Neural cell (in vitro differentiated cells): Measurements from ENCODE around the gene MAP2K7. TPM values are rescaled to one million over a fixed set of nuclear protein-coding genes. Genes with fewer than 3 reads are reported as not detected.

ENCODE experiments used
- H2AFZ ChIP-seq: fragments of 200-600, 300-800 bp; sonication (generic), shearing (Covaris generic); 2 replicates; pipeline ENCODE4 v1.6.0; 2014; ENCODE audit warnings: low read depth, mild to moderate bottlenecking, antibody characterized with exemption, low read length, moderate library complexity
- H3F3A ChIP-seq: fragments of 200-600 bp; shearing (Covaris generic); 2 replicates; pipeline ENCODE4 v1.6.1; 2016; ENCODE audit warnings: mild to moderate bottlenecking, moderate library complexity, mixed read lengths, antibody characterized with exemption, low read length; ENCODE audit not compliant: insufficient read depth, poor library complexity, severe bottlenecking
- H3K27ac ChIP-seq: fragments of 200-600, 300-800 bp; sonication (generic), shearing (Covaris generic); 2 replicates; pipeline ENCODE4 v1.5.1; 2014; ENCODE audit warnings: mild to moderate bottlenecking, low read length, moderate library complexity
- H3K27me3 ChIP-seq: fragments of 300-800, 200-600 bp; sonication (generic), shearing (Covaris generic); 2 replicates; pipeline ENCODE4 v1.6.0; 2014; ENCODE audit warnings: mild to moderate bottlenecking, low read depth, low read length, moderate library complexity; ENCODE audit not compliant: insufficient read depth
- H3K36me3 ChIP-seq: fragments of 300-800, 200-600 bp; sonication (generic), shearing (Covaris generic); 2 replicates; pipeline ENCODE4 v1.5.1; 2014; ENCODE audit warnings: mild to moderate bottlenecking, antibody characterized with exemption, low read length, moderate library complexity; ENCODE audit not compliant: insufficient read depth
- H3K4me2 ChIP-seq: fragments of 300-800, 200-600 bp; sonication (generic), shearing (Covaris generic); 2 replicates; pipeline ENCODE4 v1.6.0; 2014; ENCODE audit warnings: mild to moderate bottlenecking, low read length
- H3K4me3 ChIP-seq: fragments of 300-800, 200-600 bp; sonication (generic), shearing (Covaris generic); 2 replicates; pipeline ENCODE4 v1.5.1; 2014; ENCODE audit warnings: mild to moderate bottlenecking, low read length, moderate library complexity
- H3K79me2 ChIP-seq: fragments of 200-600 bp; shearing (Covaris generic); replicated peaks from 2 replicates; pipeline ENCODE4 v1.6.0; 2014; ENCODE audit warnings: mild to moderate bottlenecking, low read length, moderate library complexity; ENCODE audit not compliant: insufficient read depth
- H3K9ac ChIP-seq: fragments of 300-800, 200-600 bp; sonication (generic), shearing (Covaris generic); 2 replicates; pipeline ENCODE4 v1.6.1; 2016; ENCODE audit warnings: mild to moderate bottlenecking, low read length, mixed read lengths
- H3K9me2 ChIP-seq: fragments of 200-600 bp; shearing (Covaris generic); 2 replicates; pipeline ENCODE4 v1.6.1; 2016; ENCODE audit warnings: mild to moderate bottlenecking, low read length, mixed read lengths; ENCODE audit not compliant: insufficient read depth
- H3K9me3 ChIP-seq: fragments of 200-600, 300-800 bp; sonication (generic), shearing (Covaris generic); 2 replicates; pipeline ENCODE4 v1.6.1; 2016; ENCODE audit warnings: mild to moderate bottlenecking, mixed run types, low read length, moderate library complexity, mixed read lengths
- H4K20me1 ChIP-seq: fragments of 200-600 bp; shearing (Covaris generic); 2 replicates; pipeline ENCODE4 v1.6.1; 2016; ENCODE audit warnings: mild to moderate bottlenecking, mixed run types; ENCODE audit not compliant: insufficient read depth
- EP300 ChIP-seq: fragments of 450-650 bp; conservative IDR thresholded peaks from 2 replicates; pipeline ENCODE4 v1.6.1; 2014; ENCODE audit warnings: antibody characterized with exemption, mild to moderate bottlenecking, moderate library complexity; ENCODE audit not compliant: poor library complexity, severe bottlenecking
- EZH2 ChIP-seq: fragments of 200-600, 300-800 bp; shearing (Covaris generic), sonication (generic); IDR thresholded peaks from 2 replicates; pipeline ENCODE4 v1.6.1; 2014; ENCODE audit warnings: antibody characterized with exemption, low read length, borderline replicate concordance, mild to moderate bottlenecking; ENCODE audit not compliant: insufficient read depth, poor library complexity, severe bottlenecking
- MXI1 ChIP-seq: fragments of 450-650 bp; conservative IDR thresholded peaks from 2 replicates; pipeline ENCODE4 v1.6.1; 2014; ENCODE audit warnings: antibody characterized with exemption, mild to moderate bottlenecking; ENCODE audit not compliant: poor library complexity, severe bottlenecking
- POLR2AphosphoS5 ChIP-seq: IDR thresholded peaks from 2 replicates; pipeline ENCODE4 v1.6.1; 2012
- RAD21 ChIP-seq: fragments of 450-650 bp; conservative IDR thresholded peaks from 2 replicates; pipeline ENCODE4 v1.6.1; 2014; ENCODE audit warnings: antibody characterized with exemption, mild to moderate bottlenecking, moderate library complexity
- SMC3 ChIP-seq: fragments of 450-650 bp; conservative IDR thresholded peaks from 2 replicates; pipeline ENCODE4 v1.6.1; 2014; ENCODE audit warnings: antibody characterized with exemption, mild to moderate bottlenecking, moderate library complexity; ENCODE audit not compliant: poor library complexity
- TAF1 ChIP-seq: IDR thresholded peaks from 2 replicates; pipeline ENCODE4 v1.6.1; 2012; ENCODE audit warnings: low read depth
- polyA plus RNA-seq: library from polyadenylated mRNA; depleted of rRNA; stranded (reverse); fragments of >200 nt; gene quantifications from 2 replicates; pipeline ENCODE4 v1.2.3, GENCODE V29; 2014
- TF ChIP-seq, protein P1 (sequence below): fragments of 450-650 bp; IDR thresholded peaks from 2 replicates; pipeline ENCODE4 v1.5.1; 2014; ENCODE audit warnings: antibody characterized with exemption, mild to moderate bottlenecking, moderate library complexity; ENCODE audit not compliant: poor library complexity, severe bottlenecking
- TF ChIP-seq, protein P2 (sequence below): IDR thresholded peaks from 2 replicates; pipeline ENCODE4 v1.6.1; 2012; ENCODE audit warnings: borderline replicate concordance

Gene MAP2K7
- polyA plus RNA-seq, 1 donor from 2014 or later = 9.2 TPM

DNA sequence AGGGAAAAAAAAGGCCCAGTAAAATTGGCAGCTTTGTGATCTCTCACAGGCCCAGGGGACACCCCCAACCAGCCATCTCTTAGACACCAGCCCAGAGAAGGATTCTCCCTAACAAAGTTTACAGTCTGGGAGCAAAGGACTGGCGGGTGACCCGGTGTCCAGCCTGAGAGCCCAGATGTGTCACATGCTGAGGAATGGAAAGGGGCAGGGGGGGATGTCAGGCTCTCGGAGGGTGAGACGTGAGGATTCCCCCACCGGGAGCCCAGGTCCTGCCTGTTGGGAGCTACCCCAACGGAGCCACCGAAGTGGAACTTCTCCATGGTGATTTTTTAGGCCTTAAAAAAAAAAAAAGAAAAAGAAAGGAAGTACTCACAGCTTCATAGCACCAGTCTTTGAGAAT lies 27.1 kb downstream of the MAP2K7 start:
- Histone ChIP-seq H3K9me2 (no peaks in the 10 kb centered on the region), H3K27ac (no peak overlapping the region)

DNA sequence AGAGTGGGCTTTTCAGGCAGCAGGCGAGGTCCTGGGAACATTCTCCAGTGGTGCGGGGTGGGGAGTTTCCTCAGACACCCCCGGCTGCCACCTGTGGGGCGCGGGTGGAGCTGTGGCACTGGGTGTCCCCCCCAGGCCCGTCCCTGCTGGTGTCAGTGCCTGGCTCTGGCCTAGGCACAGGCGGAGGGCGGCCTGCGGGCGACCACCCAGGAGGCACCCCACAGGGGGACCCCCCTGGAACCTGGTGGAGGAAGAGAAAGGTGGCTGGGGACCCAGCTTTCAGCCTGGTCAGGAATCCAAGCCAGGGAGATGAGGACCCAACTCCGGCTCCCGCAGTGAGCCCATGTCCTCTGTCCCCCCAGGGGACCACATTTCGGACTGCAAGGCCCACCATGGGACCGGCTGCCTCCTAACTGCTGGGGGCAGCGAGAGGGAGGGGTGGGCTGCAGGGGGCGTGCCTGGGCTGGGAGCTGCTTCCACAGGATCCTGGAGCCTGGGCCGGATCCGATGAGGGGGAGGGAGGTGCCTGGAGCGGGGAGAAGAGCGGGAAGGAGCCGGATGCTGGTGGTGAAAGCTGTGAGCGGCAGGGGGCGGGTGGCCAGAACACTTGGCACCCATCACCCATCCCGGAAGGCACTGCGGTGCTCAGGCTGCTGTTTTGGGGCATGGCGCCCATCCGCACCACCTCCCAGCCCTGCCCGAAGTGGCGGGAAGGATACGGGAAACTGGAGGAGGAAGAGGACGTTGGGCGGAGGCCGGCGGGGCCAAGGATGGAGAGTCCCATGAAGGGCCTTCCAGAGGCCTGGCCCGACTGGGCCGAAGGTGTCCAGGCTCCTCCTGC lies 27.8 kb downstream of the MAP2K7 start:
- Histone ChIP-seq H3K9ac (no peak overlapping the region), H3K36me3 (no peaks in the 10 kb centered on the region), H3K27ac (no peak overlapping the region)

More for the DNA sequence above, 27.1 kb downstream of the MAP2K7 start:
- no peaks in the 10 kb centered on the region for H3K36me3 ChIP-seq
- H4K20me1 ChIP-seq = no peaks in the 10 kb centered on the region
- no peaks in the 10 kb centered on the region for H3K27me3 ChIP-seq
- H3K79me2 ChIP-seq = no peaks in the 10 kb centered on the region
- no peak for TF ChIP-seq EZH2
- no peak for TF ChIP-seq EP300
- no peak for TF ChIP-seq RAD21
- no peak for TF ChIP-seq TAF1
- TF ChIP-seq, protein P1, sequence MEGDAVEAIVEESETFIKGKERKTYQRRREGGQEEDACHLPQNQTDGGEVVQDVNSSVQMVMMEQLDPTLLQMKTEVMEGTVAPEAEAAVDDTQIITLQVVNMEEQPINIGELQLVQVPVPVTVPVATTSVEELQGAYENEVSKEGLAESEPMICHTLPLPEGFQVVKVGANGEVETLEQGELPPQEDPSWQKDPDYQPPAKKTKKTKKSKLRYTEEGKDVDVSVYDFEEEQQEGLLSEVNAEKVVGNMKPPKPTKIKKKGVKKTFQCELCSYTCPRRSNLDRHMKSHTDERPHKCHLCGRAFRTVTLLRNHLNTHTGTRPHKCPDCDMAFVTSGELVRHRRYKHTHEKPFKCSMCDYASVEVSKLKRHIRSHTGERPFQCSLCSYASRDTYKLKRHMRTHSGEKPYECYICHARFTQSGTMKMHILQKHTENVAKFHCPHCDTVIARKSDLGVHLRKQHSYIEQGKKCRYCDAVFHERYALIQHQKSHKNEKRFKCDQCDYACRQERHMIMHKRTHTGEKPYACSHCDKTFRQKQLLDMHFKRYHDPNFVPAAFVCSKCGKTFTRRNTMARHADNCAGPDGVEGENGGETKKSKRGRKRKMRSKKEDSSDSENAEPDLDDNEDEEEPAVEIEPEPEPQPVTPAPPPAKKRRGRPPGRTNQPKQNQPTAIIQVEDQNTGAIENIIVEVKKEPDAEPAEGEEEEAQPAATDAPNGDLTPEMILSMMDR = no peak
- TF ChIP-seq, protein P2, sequence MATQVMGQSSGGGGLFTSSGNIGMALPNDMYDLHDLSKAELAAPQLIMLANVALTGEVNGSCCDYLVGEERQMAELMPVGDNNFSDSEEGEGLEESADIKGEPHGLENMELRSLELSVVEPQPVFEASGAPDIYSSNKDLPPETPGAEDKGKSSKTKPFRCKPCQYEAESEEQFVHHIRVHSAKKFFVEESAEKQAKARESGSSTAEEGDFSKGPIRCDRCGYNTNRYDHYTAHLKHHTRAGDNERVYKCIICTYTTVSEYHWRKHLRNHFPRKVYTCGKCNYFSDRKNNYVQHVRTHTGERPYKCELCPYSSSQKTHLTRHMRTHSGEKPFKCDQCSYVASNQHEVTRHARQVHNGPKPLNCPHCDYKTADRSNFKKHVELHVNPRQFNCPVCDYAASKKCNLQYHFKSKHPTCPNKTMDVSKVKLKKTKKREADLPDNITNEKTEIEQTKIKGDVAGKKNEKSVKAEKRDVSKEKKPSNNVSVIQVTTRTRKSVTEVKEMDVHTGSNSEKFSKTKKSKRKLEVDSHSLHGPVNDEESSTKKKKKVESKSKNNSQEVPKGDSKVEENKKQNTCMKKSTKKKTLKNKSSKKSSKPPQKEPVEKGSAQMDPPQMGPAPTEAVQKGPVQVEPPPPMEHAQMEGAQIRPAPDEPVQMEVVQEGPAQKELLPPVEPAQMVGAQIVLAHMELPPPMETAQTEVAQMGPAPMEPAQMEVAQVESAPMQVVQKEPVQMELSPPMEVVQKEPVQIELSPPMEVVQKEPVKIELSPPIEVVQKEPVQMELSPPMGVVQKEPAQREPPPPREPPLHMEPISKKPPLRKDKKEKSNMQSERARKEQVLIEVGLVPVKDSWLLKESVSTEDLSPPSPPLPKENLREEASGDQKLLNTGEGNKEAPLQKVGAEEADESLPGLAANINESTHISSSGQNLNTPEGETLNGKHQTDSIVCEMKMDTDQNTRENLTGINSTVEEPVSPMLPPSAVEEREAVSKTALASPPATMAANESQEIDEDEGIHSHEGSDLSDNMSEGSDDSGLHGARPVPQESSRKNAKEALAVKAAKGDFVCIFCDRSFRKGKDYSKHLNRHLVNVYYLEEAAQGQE = no peak
- no peak for TF ChIP-seq SMC3
- no peak for TF ChIP-seq POLR2AphosphoS5
- TF ChIP-seq MXI1 = no peak
- no peak overlapping the region for H3K9ac ChIP-seq
- no peak overlapping the region for H3K4me3 ChIP-seq
- no peaks in the 10 kb centered on the region for H3K9me3 ChIP-seq
- H3F3A ChIP-seq = no peaks in the 10 kb centered on the region
- no peak overlapping the region for H3K4me2 ChIP-seq
- H2AFZ ChIP-seq = no peak overlapping the region

More for the DNA sequence above, 27.8 kb downstream of the MAP2K7 start:
- Histone ChIP-seq H3K4me3 (no peak overlapping the region), H3K27me3 (no peaks in the 10 kb centered on the region), H3K79me2 (no peaks in the 10 kb centered on the region), H3K4me2 (no peak overlapping the region), H2AFZ (no peak overlapping the region), H3K9me2 (no peaks in the 10 kb centered on the region), H3K9me3 (no peaks in the 10 kb centered on the region), H3F3A (no peaks in the 10 kb centered on the region), H4K20me1 (no peaks in the 10 kb centered on the region)
- TF ChIP-seq EZH2 (no peak), SMC3 (no peak), EP300 (no peak)
- TF ChIP-seq, protein P2 = no peak
- TF ChIP-seq, protein P1 = no peak
